Immature natural killer cell (primary cell): ENCODE data around the gene AQP1. TPM values are rescaled to one million over a fixed set of nuclear protein-coding genes. Genes with fewer than 3 reads are reported as not detected.

ENCODE experiments used
- DNase-seq, 3 donors: peaks; one replicate each; pipeline ENCODE4 v3.0.0; 2022; ENCODE audit warnings: mixed read lengths in 1 of 3
- H3K27ac Mint-ChIP-seq, 6 donors: one replicate each; pipeline ENCODE4 v1.8.0; 2020; ENCODE audit warnings: mixed read lengths in 6 of 6, mild to moderate bottlenecking in 5 of 6, inconsistent platforms in 4 of 6, moderate library complexity in 3 of 6
- H3K27me3 Mint-ChIP-seq, 3 donors: one replicate each; pipeline ENCODE4 v1.8.0; 2020 to 2021; ENCODE audit warnings: low read depth in 3 of 3, mild to moderate bottlenecking in 3 of 3, mixed read lengths in 3 of 3, moderate library complexity in 3 of 3, inconsistent platforms in 1 of 3
- H3K36me3 Mint-ChIP-seq, 3 donors: one replicate each; pipeline ENCODE4 v1.8.0; 2020; ENCODE audit warnings: mixed read lengths in 3 of 3, inconsistent platforms in 2 of 3, mild to moderate bottlenecking in 2 of 3
- H3K4me1 Mint-ChIP-seq, 2 donors: one replicate each; pipeline ENCODE4 v1.8.0; 2020; ENCODE audit warnings: inconsistent platforms in 2 of 2, mild to moderate bottlenecking in 2 of 2, mixed read lengths in 2 of 2, moderate library complexity in 1 of 2
- H3K4me3 Mint-ChIP-seq, 5 donors: one replicate each; pipeline ENCODE4 v1.8.0; 2020; ENCODE audit warnings: mild to moderate bottlenecking in 5 of 5, mixed read lengths in 5 of 5, inconsistent platforms in 3 of 5, moderate library complexity in 3 of 5
- H3K9me3 Mint-ChIP-seq, 6 donors: one replicate each; pipeline ENCODE4 v1.8.0; 2020; ENCODE audit warnings: mild to moderate bottlenecking in 6 of 6, mixed read lengths in 6 of 6, inconsistent platforms in 4 of 6, moderate library complexity in 3 of 6
- polyA plus RNA-seq, 3 donors: library from polyadenylated mRNA; unstranded; fragments of 300-500 nt; fragmentation: Illumina TruSeq; gene quantifications; one replicate each; pipeline ENCODE4 v1.2.3, GENCODE V29; 2021

Gene AQP1
- polyA plus RNA-seq, 3 donors from 2014 or later = 0.08 TPM; not detected in 2

- DNase-seq = no peak
- peaks cover 0 to 6% (median 6%) of the 10 kb centered on the region in 3 donors for H3K27me3 Mint-ChIP-seq
- no peak overlapping the region for H3K27ac Mint-ChIP-seq
- H3K9me3 Mint-ChIP-seq = no peaks in the 10 kb centered on the region
- H3K4me1 Mint-ChIP-seq = no peaks in the 10 kb centered on the region
- H3K36me3 Mint-ChIP-seq = no peaks in the 10 kb centered on the region
- no peak overlapping the region for H3K4me3 Mint-ChIP-seq
These were observed 17.6 kb upstream of the AQP1 start for GRCh38 chr7:30894009-30894408.

GRCh38 chr7:30894866-30895605 lies 16.6 kb upstream of the AQP1 start:
- Mint-ChIP-seq H3K4me3 (no peak overlapping the region), H3K9me3 (no peaks in the 10 kb centered on the region), H3K27me3 (peaks cover 0 to 6% (median 6%) of the 10 kb centered on the region in 3 donors), H3K36me3 (no peaks in the 10 kb centered on the region), H3K4me1 (no peaks in the 10 kb centered on the region), H3K27ac (no peak overlapping the region)
- DNase-seq = no peak

DNA sequence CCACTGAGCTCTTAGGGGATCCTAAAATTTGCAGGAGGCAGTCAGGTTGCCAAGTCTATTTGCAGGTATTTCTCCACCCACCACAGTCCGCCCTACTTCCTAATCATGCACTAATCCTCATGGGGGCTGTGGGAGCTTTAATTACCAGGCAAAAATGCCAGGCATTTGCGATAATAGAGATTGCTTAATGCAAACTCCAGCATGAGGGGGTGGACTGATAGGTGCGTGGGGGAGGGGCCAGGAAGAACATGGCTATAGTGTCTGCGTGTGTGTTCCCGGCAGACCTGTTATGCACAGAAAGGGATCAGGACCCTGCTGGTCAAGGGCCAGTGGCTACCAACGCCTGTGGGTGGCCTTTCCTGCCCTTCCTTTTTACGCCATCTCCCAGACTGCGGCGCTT lies 15.6 kb upstream of the AQP1 start:
- H3K27me3 Mint-ChIP-seq = peaks cover 0 to 8% (median 6%) of the 10 kb centered on the region in 3 donors
- no peak overlapping the region for H3K27ac Mint-ChIP-seq
- DNase-seq = no peak
- no peaks in the 10 kb centered on the region for H3K4me1 Mint-ChIP-seq
- no peaks in the 10 kb centered on the region for H3K36me3 Mint-ChIP-seq
- no peak overlapping the region for H3K4me3 Mint-ChIP-seq
- H3K9me3 Mint-ChIP-seq = no peaks in the 10 kb centered on the region

- H3K4me3 Mint-ChIP-seq = no peak overlapping the region
- no peak overlapping the region for H3K27ac Mint-ChIP-seq
These were observed 14.6 kb upstream of the AQP1 start for GRCh38 chr7:30896783-30897637.

GRCh38 chr7:30897770-30898169 lies 13.9 kb upstream of the AQP1 start:
- Mint-ChIP-seq H3K4me3 (no peak overlapping the region), H3K27me3 (peaks cover 0 to 8% (median 4%) of the 10 kb centered on the region in 3 donors), H3K9me3 (no peaks in the 10 kb centered on the region), H3K27ac (no peak overlapping the region), H3K36me3 (no peaks in the 10 kb centered on the region), H3K4me1 (no peaks in the 10 kb centered on the region)
- no peak for DNase-seq

More at GRCh38 chr7:30896783-30897637, 14.6 kb upstream of the AQP1 start:
- peaks cover 0 to 8% (median 4%) of the 10 kb centered on the region in 3 donors for H3K27me3 Mint-ChIP-seq
- H3K9me3 Mint-ChIP-seq = no peaks in the 10 kb centered on the region
- H3K36me3 Mint-ChIP-seq = no peaks in the 10 kb centered on the region
- DNase-seq = no peak
- no peaks in the 10 kb centered on the region for H3K4me1 Mint-ChIP-seq

DNA sequence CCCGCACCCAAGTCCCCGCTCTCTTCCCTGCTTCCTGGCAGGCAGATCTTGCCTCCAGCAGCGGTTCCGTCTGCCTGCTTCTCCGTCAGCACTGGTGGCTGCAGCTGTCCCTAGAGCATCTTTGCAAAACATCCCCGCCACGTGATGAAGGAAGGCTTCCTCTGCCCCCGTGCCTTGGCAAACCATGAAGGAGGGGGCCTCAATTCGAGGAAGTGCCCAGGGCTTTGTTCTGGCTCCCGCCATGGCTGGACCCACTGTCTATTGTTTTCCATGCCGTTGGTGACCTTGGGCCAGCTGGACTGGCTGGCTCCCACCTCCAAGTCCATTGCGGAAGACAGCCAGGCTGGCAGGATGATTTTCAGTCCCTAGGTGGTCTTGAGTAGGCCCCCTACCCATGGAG lies 13.2 kb upstream of the AQP1 start:
- H3K27ac Mint-ChIP-seq = no peak overlapping the region
- H3K4me3 Mint-ChIP-seq = no peak overlapping the region
- H3K36me3 Mint-ChIP-seq = no peaks in the 10 kb centered on the region
- DNase-seq = no peak
- H3K9me3 Mint-ChIP-seq = no peaks in the 10 kb centered on the region
- H3K4me1 Mint-ChIP-seq = no peaks in the 10 kb centered on the region
- H3K27me3 Mint-ChIP-seq = peaks cover 0 to 8% (median 2%) of the 10 kb centered on the region in 3 donors

GRCh38 chr7:30899066-30899465 lies 12.6 kb upstream of the AQP1 start:
- DNase-seq = no peak
- Mint-ChIP-seq H3K9me3 (no peaks in the 10 kb centered on the region), H3K4me1 (no peaks in the 10 kb centered on the region), H3K4me3 (no peak overlapping the region), H3K27ac (no peak overlapping the region), H3K36me3 (no peaks in the 10 kb centered on the region), H3K27me3 (peaks cover 0 to 8% (median 0%) of the 10 kb centered on the region in 3 donors)

DNA sequence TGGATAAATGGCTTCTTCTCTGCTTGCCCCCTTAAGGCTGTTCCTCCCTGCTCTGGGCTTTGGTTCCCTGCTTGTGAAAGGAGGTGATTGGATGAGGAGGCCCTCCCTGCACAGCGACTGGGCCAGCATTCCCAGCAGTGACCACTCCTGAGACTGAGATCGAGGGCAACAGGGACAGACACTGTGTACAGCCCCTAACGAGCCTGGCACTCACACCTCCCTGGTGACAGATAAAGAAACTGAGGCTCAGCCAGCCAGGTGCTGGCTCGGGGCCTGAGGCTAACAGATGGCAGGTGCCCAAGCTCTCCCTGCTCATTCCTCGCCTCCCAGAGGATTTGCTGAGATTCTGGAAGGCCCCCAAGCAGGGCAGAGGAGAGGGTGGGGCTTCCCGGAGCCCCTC lies 12.0 kb upstream of the AQP1 start:
- H3K27ac Mint-ChIP-seq = no peak overlapping the region
- H3K27me3 Mint-ChIP-seq = peaks cover 0 to 8% (median 0%) of the 10 kb centered on the region in 3 donors
- H3K4me3 Mint-ChIP-seq = no peak overlapping the region
- no peak for DNase-seq
- no peaks in the 10 kb centered on the region for H3K36me3 Mint-ChIP-seq
- H3K9me3 Mint-ChIP-seq = no peaks in the 10 kb centered on the region
- H3K4me1 Mint-ChIP-seq = no peaks in the 10 kb centered on the region

DNA sequence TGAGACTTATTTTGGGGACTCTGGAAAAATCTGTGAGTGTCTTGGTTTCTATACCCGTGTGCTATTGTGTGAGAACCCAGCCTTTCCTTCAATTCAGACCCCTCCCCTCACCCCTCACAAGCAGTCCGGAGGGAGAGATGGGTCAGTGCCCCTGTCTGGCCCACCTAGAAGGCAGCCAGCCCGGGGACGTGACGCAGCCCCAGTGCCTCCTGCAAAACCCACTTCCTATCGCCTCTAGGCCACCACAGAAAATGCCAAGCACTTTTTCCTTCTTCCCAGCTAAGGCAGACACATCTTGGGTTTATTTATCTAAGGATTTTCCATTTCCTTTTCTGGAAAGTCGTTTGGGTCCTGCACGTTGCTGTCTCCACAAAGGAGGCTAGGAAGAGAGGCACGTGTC lies 11.6 kb upstream of the AQP1 start:
- Mint-ChIP-seq H3K27ac (no peak overlapping the region), H3K4me3 (no peak overlapping the region), H3K36me3 (no peaks in the 10 kb centered on the region), H3K27me3 (peaks cover 0 to 9% (median 0%) of the 10 kb centered on the region in 3 donors), H3K9me3 (no peaks in the 10 kb centered on the region), H3K4me1 (no peaks in the 10 kb centered on the region)
- no peak for DNase-seq

GRCh38 chr7:30900803-30901362 lies 10.8 kb upstream of the AQP1 start:
- no peaks in the 10 kb centered on the region for H3K36me3 Mint-ChIP-seq
- no peaks in the 10 kb centered on the region for H3K9me3 Mint-ChIP-seq
- peaks cover 0 to 6% (median 0%) of the 10 kb centered on the region in 3 donors for H3K27me3 Mint-ChIP-seq

GRCh38 chr7:30901856-30902255 lies 9.8 kb upstream of the AQP1 start:
- Mint-ChIP-seq H3K4me1 (no peaks in the 10 kb centered on the region), H3K27ac (no peak overlapping the region), H3K36me3 (no peaks in the 10 kb centered on the region), H3K9me3 (no peaks in the 10 kb centered on the region), H3K4me3 (no peak overlapping the region), H3K27me3 (peaks cover 0 to 4% (median 0%) of the 10 kb centered on the region in 3 donors)
- no peak for DNase-seq

More at GRCh38 chr7:30900803-30901362, 10.8 kb upstream of the AQP1 start:
- no peak for DNase-seq
- Mint-ChIP-seq H3K27ac (no peak overlapping the region), H3K4me3 (no peak overlapping the region), H3K4me1 (no peaks in the 10 kb centered on the region)

GRCh38 chr7:30902466-30902865 lies 9.2 kb upstream of the AQP1 start:
- Mint-ChIP-seq H3K27ac (no peak overlapping the region), H3K4me3 (no peak overlapping the region), H3K4me1 (no peaks in the 10 kb centered on the region), H3K27me3 (peaks cover 0 to 4% (median 0%) of the 10 kb centered on the region in 3 donors), H3K9me3 (no peaks in the 10 kb centered on the region), H3K36me3 (no peaks in the 10 kb centered on the region)
- no peak for DNase-seq

GRCh38 chr7:30903146-30903545 lies 8.5 kb upstream of the AQP1 start:
- H3K9me3 Mint-ChIP-seq = no peaks in the 10 kb centered on the region
- H3K27me3 Mint-ChIP-seq = peaks cover 0 to 4% (median 0%) of the 10 kb centered on the region in 3 donors
- no peak overlapping the region for H3K27ac Mint-ChIP-seq
- no peaks in the 10 kb centered on the region for H3K4me1 Mint-ChIP-seq
- no peak for DNase-seq
- no peak overlapping the region for H3K4me3 Mint-ChIP-seq
- H3K36me3 Mint-ChIP-seq = no peaks in the 10 kb centered on the region

DNA sequence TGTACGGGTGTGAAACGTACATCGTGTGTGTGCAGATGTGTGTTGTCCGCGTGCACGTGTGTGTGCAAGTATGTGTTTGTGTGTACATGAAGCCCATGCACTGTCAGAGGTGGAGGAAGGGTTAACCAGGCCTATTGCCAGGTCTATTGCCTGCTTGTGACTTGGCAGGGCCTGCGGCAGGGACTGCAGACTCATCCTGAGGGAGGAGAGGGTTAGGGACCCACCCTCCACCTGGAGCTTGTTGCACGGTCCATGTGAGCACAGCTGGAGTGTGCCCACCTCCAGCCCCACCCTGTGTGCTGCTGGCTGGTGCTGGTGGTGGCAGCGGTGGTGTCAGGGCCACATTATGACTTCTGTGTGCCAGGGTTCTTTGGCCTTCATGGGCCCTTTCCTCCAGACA lies 7.1 kb upstream of the AQP1 start:
- DNase-seq = no peak
- no peak overlapping the region for H3K4me3 Mint-ChIP-seq
- no peaks in the 10 kb centered on the region for H3K9me3 Mint-ChIP-seq
- H3K27me3 Mint-ChIP-seq = peaks cover 0 to 4% (median 2%) of the 10 kb centered on the region in 3 donors
- no peak overlapping the region for H3K27ac Mint-ChIP-seq
- H3K36me3 Mint-ChIP-seq = no peaks in the 10 kb centered on the region
- no peaks in the 10 kb centered on the region for H3K4me1 Mint-ChIP-seq
